ENCODE data around the gene PTPN4.

The PTPN4 gene

DNA sequence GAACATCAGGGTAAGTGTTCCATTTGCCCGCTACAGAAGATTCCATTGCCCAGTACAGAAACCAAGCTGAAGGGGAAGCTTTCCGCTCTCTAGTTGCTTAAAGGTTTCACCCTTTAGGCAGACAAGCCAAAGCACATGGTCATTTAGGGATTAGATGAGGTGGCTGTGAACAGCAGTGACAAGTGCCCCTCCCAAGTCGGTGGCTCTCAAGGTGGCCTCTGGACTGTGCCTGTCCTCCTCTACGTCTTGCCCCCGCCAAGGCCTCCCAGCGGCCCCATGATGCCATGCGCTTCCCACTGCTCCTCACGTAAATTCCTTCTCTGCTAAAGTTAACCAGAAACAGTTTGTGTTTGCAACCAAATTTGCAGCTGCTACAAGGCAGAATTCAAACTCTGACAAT, 24.2 kb upstream of the PTPN4 start:
- DNase-seq = no peak

DNA sequence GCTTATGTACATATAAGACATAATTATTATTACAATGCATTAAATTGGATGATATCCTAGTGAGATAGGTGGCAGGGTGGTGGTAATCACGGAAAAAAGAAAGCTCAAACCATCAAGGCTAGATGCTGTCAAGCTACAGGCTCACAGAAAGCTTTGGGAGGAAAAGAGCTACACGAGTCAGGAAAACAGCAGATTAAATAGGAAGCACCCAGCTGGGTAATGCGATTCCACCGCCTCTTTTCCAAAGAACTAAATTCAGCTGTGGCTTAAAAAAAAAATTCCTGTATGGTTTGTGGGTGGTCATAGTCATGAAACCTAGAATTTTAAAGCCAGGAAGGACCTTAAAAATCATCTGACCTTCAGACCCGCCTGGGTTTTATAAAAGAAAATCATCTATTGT, 23.7 kb upstream of the PTPN4 start:
- DNase-seq = no peak

DNA sequence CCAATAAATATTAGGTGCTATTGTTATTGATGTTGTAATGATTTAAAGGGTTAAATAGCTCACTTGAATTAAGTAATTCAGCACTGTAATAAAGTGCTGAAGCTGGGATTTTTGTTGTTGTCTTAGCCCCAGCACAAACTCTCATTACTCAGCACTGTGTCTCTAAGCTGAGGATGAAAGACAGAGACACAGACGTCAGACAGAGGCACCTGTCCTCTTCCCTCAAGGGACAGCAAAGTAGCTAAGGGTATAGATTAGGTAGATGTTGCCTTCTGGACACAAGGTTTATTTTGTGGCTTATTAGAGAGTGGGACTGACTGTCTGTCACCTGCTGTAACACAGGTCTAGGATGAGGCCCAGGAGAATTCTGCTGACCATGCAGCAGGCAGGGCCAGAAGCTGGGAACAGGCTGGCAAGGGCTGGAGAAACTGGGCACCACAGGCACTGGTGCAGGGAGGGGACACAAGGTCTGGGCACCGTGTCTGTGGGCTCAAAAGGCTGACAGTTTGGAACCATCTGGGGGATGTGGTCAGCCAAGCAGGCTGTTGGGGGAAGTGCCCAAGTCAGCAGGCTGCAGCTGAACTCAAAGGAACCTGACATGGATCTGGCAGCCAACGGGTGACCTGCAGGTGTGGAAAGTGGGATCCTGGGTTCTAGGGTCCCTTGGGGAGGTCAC, 20.0 kb upstream of the PTPN4 start:
- peak; percentile 70 for DNase-seq

DNA sequence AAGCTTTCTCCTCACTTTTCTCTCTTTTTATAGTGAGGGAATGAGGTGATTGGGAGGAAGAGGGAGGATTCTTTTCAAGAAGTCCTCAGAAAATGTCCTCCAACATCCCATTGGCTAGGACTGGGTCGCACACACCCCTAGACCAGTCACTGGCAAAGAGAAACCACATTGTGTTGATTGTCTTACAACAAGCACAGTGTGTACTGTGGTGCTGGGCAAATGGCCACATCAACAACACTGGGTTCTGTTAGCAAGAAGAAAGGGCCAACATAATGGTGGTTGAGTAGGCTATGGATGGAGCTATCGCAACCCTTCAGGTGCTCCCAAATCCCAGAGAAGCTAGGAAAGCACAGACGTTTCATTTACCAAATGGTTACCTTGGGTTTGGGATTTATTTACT, 18.7 kb upstream of the PTPN4 start:
- no peak for DNase-seq

DNA sequence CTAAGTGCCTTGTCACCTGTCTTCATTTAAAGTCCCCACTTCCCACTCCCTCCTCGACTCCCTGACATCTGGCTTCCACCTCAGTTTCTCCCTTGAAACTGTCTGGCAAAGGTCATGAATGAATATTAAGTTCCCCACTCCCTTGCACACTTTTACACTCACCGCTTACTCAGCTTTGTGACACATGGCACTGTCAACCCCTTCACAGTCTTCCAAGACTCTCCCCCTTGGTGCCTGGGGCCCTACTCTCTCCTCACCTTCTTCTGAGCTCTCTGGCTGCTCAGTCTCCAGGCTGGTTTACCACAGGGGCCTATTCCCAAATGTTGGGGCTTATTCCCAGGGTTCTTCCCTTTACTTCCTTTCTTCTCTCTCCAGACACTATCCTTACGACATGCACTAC, 17.9 kb upstream of the PTPN4 start:
- no peak for DNase-seq

DNA sequence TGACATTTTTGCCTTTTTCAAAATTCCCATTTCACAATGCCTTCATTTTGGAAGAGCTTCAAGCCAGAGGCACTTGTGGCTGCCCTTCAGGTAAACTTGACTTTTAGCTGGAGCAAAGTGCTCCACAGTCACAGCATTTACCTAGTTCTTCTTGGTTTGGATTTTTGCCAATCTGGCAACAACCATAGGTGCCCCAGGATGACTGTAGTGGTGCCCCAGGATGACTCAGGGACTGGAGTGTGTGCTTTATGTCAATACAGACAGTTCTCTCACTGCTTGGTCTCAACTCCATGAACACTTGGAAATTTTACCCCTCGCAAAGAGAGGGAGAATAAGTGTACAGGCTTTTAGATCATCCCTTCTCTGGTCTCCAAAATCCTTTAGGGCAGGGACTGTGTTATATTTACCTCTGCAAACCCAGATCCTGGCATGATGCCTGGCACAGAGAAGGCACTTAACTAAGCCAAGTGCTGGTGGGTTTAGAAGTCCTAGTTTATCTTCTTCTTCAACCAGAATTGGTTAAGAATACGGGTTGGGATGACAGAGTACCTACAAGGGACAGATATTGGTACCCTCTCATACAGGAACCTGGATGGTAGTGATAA, 15.3 kb upstream of the PTPN4 start:
- DNase-seq = peak; percentile 76

DNA sequence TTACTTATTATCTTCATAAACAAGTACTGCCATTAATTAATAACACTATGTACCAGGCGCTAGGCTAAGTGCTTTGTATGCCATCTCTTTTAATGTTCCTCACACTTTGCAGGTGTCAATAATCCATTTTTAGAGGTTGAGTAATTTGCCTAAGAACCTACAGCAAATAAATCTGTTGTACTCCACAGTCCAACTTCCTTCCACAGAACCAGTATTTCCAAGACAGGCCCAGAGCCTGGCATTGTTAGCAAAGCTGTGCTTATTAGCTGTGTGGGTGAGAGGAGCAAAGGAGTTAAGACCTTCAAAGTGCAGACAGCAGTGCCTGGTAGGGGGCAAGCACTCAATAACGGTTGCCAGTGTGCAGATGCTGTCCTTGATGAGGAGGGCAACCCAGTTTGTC, 14.2 kb upstream of the PTPN4 start:
- DNase-seq = no peak

DNA sequence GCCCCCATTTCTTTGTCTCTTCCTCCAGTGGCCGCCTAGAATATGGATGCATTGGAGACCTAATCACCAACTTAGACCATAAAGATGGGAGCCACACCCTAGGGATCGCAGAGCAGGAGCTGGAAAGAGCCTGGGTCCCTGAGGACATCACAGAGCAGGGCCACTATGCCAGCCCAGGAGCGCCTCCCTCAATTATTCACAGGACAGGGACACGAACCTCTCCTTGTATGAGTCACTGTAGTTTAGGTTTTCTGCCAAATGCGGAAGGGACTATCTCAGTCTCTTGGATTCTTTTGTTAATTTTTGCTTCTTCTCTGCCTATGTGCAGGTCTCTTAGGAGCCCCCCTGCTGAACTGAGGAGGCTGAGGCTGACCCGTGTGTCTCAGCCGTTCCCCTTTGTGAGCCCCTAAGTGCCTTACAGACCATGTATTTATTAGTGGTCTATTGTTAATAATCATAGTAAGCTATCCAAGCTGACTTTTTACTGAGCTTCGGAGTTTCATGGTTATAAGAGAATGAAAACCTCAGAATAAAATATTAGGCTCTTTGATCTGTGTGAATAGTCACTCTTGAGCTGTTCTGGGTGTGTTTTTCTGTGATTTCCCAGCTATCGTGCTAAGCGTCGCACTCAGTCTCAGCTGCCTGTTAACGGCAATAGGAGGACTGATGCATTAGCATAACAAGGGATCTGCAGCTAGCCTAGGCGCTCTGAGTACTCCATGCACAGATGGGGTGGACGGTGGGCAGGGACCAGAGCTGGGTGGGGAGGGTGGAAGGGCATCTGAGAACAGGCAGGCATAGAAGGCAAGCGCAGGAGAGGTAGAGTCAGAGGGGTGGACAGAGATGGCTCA, 12.7 kb upstream of the PTPN4 start:
- DNase-seq = no peak

DNA sequence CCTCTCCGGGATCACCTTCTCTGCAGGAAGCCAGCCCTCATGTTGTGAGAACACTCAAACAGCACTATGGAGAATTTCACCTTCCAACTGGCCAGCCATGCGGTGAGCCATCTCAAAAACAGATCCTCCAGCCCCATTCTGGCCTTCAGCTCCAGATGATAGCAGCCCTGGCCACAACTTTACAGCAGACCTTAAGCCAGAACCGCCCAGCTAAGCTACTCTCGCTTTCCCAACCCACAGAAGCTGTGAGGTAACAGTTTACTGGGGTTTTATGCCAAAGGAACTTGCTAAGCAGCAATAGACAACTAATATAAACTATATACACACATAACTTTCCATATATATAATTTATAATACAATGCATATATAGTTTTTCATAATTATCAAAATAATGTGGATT, 11.6 kb upstream of the PTPN4 start:
- DNase-seq = no peak

DNA sequence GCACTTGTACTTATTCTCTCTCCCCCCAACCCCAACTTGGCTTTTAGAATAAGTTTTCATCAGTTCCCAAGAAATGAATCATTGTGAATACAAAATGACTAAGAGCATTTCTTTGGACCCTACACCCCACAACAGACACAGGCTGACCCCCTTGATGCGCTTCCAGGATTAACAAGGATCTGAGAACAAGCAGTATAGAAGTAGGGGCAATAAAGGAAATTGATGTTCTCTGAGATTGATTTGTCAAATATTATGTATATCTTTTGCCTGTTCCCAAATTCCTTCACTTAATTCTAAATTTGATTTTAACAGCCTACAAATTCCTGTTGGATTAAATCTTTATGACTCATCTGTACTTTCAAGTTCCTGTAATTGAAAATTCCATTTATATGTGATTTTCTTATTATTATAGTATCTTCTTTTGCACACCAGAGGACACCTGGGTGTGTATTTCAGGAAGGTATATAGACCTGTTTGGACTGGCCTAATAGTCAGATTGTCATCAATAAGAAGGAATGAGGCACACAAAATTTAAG, 10.2 kb upstream of the PTPN4 start:
- no peak for DNase-seq

DNA sequence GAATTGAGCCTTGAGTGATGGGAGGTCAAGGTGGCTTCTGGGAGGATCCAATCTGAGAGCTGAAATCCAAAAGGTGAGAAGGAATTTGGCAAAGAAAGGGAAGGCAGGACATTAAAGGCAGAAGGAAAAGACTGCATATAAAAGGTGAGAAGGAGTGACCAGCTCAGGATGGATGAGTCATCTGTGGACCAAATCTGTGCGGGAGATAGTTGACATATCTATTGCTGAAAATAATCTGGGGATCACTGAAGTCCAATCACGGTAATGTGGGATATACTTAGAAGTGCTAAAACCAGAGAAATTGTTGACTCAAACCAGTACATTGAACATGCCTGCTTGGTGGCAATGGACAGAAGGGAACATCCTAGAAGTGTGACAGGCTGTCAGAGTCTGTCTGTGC, 8.0 kb upstream of the PTPN4 start:
- no peak for DNase-seq

DNA sequence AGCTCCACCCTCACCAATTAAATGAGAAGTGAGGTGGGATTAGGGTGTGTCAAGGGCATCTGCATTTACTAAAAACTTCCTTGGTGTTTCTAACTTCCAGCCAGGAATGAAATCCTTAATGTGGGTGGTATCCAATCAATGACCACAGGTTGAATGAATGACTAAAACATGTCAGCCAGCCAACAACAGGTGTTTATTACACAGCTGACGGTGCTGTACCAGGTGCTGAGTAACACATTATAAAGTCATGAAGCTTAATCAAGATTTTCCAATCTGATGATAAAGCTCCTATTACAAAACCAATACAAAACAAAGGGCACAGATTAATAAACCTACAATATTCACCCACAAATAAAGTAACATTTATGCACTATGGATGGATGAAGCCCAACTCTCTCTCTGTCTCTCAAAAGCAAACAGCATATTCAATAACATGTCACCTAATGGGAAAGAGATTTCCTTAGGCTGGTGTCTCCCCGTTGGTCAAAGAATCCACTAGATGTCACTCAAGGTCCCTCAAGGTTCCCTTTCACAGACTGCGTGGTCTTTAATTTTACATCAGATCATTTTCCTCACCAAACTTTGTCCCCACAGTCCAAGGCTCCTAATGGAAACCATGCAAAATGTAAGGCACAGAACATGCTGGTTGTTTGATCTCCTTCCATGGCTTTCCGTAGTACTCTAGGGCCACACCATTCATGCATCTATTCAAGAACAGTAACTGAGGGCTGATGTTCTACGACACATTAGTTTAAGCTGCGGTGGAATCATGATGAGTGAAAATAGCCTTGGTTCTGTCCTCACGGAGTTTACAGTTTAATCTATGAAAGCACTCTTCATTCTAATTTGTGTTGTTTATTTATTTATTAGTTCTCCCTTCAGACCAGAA, 6.4 kb upstream of the PTPN4 start:
- DNase-seq = peak; percentile 50

DNA sequence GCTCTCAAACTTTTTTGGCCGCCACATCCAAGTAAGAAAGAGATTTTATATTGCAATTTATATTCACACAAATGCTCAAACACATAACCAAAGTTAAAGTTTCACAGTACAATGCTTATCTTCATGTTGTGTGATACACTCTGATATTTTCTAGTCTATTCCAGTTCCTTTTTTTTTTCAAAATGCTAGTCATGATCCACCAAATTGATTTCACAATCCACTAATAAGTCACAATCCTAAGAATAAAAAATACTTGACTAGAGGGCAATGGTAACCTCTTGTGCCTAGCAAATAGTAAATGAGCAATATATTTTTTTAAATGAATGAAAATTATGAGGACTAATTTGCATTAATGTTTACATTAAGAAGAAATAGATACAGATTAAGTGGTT, 5.8 kb upstream of the PTPN4 start:
- DNase-seq = no peak

DNA sequence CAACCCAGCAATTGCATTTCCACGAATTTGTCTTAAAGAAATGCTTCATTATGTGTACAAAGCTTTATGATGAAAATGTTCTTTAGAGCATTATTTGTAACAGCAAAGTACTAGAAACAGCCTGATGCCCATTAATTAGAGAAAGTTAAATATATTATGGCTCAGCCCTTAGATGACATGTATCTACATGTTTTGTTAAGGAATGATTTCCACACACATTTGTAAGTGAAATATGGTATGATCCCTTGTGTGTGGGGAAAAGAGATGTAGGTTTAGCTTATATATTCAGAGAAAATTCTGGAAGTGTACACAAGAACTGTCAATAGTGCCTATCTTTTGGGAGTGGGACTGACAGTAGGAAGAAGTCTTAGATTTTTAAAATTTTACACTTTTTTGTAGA, 3.8 kb upstream of the PTPN4 start:
- DNase-seq = no peak

DNA sequence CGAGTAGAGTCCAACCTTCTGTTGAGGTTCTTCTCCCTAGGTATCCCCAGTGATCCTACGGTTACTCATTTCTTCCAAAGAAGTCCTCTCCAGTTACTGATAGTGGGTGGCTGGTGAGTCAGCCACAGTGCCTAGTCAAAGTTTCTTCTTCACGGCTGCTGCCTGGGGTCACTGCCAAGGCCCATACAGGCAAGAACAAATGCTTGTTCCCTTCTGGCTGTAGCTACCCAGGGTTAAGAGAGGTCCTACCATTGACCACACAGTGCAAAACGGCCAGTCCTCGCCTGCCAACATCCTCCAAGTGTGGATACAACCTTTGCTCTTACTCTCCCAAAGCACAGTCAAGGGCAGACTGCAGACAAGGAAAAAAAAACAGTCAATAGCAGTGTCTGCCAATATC, 2.9 kb upstream of the PTPN4 start:
- no peak for DNase-seq

DNA sequence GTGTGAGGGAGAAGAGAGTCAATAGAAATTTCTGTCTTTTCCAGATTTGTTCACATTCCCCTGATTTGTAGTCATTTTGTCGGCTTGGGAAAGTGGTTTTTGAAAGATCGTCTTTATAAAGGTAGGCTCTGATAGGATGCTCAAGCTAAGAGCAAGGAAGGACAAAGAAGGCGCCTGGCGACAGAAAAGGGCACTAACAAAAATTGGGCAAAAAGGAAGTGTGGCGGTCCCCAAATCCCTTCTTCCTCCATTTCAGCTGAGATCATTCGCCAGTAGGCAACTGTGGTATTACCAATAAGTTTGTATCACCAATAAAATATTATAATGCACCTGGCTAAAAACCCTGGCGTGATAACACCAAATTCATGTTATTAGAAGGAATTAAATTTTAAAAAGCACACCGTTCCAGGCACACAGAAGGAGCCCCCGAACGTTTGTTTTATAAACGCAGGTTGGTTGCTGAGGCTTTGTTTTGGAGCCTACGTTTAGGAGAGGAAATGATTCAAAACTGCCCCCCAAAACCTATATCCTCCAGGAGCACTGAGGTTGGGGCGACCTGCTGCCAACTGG, 756 bp upstream of the PTPN4 start:
- no peak for DNase-seq

DNA sequence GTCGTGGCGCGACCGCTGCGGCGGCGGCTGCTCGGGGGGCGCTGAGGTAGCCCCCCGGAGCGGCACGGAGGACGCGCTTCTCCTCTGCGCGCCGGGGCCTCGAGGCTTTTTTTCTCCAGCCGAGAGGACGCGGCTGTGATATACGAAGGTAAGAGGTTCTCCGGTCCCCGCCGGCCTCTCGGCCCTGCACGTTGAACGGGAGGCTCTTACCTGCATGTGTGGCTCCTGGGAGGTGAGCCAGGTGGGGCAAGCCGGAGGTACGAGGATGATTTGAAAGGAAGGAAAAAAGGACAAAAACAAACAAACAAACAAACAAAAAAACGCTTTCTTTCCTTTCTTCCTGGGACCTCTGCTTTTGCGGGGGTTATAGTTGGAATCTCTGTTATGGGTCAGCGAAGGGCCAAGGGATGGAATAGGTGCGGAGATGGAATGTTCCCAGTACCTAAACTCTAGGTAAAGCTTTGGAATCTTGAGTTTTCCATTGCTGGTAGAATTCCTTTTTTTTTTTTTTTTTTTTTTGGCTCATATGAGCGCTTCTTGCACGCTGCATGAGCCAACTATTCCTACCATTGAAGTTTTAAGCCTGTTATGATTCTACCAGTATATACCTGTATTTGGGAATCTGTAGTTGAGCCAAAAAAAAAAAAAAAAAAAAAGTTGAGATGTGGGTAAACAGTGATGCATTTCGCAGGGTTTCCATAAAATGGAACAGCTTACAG, 674 bp downstream of the PTPN4 start:
- DNase-seq = peak; percentile 67

DNA sequence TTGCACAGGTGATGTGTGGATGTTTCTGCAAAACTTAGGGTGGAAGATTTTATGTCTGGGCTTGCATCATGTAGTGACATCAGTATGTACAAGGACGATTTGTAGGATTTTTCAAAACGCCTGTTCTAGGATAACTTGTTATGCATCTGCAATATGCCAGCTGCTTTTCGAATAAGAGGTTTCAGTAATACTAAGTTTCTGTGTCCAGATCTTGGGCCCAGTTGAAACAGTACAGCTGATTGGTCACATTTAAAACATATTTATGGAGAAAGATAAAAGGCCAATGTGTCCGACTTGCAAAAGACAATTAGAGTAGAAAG, 1.2 kb downstream of the PTPN4 start:
- DNase-seq = peak; percentile 45

DNA sequence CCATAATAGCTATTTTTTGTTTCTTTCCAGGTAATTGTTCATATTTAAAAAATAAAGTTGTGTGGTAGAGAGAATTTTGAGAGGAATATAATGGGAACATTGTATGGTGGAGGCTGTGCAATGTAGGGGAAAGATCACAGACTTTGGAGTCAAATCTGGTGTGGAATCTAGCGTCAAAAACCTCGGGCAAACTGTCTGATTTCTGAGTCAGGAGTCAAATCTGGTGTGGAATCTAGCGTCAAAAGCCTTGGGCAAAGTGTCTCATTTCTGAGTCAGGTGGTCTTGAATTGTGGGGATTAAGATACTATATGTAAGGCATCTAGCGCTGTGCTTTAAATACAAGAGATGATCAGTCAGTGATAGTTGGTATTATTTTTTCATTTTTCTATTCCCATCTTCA, 5.1 kb downstream of the PTPN4 start:
- no peak for DNase-seq

DNA sequence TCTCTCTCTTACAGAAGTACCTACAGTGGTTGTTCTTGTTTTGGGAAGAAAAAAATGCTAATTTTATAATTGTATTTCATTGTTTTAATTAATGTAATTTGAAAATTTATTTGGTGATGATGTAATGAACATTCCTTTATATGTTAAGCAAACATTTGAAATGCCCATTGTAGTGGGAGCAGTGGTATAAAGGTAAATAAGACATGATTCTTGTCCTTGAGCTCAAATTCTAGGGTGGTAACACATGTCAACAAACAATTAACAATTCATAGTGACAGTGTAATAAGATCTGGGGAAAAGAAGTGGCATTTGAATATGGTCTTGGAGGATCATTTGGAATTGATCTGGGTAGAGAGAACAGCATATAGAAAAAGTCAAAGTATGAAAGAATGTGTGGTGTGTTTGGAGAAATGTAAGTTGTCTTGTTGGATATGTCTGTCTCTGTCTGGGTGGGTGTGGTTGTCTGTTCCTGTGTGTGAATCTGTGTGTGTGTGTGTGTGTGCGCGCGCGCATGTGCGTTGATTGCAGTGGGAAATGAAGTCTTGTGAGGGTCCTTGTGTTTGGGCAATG, 5.8 kb downstream of the PTPN4 start:
- no peak for DNase-seq

DNA sequence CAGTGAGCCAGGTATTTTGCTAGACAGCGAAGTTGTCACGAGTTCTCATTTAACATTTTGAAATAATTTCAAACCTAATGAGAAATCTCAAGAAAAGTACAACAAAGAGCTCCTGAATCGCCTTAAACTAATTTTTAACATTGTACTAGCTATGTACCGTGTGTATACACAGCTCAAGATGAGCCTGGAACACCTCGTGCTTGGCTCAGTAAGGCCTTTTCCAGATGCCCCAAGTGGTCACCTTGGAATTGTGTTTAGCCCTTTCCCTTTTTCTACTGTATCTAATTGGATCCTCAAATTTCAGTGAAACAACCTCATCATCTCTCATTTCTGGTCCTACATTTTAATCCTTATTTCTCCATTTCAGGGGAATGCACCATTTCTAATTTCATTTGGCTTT, 7.2 kb downstream of the PTPN4 start:
- no peak for DNase-seq

DNA sequence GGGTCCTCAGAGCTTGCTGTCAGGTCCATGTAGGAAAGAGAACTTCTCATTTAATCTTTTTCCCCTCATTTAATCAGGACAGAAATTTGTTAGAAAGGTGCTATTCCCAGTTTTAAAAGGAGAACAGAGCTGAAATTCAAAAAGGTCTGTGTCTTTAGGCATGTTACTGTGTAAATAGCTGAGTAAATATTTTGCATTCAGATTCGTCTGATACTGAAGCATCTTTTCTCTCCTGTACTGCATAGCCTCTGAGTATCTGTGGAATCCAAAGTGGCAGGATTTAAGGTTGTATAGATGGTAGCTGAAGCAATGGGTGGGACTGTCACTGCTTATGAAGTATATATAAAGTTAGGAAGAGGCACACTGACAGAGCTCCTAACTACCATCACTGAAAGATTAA, 9.0 kb downstream of the PTPN4 start:
- no peak for DNase-seq

All from RPMI8226 (cell line).